NB4 (cell line): Measurements from ENCODE around the gene SLC30A5.
A peak's percentile ranks its signal among the peaks of the same experiment; 100 is the strongest.
"Not testable (repeated sequence)": the region's sequence is repeated elsewhere in the genome, so short reads cannot be mapped to it uniquely, and the experiment has no call there.

Source experiments
- DNase-seq: peaks from one replicate; pipeline ENCODE4 v3.0.0; 2010; ENCODE audit warnings: low read depth
- H3K4me3 ChIP-seq: one replicate; pipeline ENCODE4 v1.5.1; 2011; ENCODE audit warnings: mild to moderate bottlenecking, low read depth, low read length, moderate library complexity
- MYC ChIP-seq: IDR thresholded peaks from 2 replicates; pipeline ENCODE4 v1.6.1; 2011; ENCODE audit warnings: low read depth, low read length
- POLR2A ChIP-seq: IDR thresholded peaks from 2 replicates; pipeline ENCODE4 v1.6.1; 2011; ENCODE audit warnings: mild to moderate bottlenecking; ENCODE audit not compliant: insufficient read length; ENCODE audit errors: extremely low read depth
- TF ChIP-seq, protein P1 (sequence below): IDR thresholded peaks from 2 replicates; pipeline ENCODE4 v1.6.1; 2011; ENCODE audit warnings: low read depth, low read length
- TF ChIP-seq, protein P2 (sequence below): IDR thresholded peaks from one replicate; pipeline ENCODE4 v1.5.1; 2012; ENCODE audit warnings: low read depth, low read length

The SLC30A5 gene

GRCh38 chr5:69093771-69094482, at the start of gene SLC30A5:
Gene SLC30A5 (plus strand): TSS chr5:69094014. CDS start chr5:69094256, 242 bp downstream.
- DNase-seq = peak; percentile 99
- TF ChIP-seq MYC = peak; percentile 48; the same call in 1 of the 2 replicates
- TF ChIP-seq, protein P1, sequence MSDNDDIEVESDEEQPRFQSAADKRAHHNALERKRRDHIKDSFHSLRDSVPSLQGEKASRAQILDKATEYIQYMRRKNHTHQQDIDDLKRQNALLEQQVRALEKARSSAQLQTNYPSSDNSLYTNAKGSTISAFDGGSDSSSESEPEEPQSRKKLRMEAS = peak; percentile 42; the same call in 1 of the 2 replicates
- TF ChIP-seq, protein P2, sequence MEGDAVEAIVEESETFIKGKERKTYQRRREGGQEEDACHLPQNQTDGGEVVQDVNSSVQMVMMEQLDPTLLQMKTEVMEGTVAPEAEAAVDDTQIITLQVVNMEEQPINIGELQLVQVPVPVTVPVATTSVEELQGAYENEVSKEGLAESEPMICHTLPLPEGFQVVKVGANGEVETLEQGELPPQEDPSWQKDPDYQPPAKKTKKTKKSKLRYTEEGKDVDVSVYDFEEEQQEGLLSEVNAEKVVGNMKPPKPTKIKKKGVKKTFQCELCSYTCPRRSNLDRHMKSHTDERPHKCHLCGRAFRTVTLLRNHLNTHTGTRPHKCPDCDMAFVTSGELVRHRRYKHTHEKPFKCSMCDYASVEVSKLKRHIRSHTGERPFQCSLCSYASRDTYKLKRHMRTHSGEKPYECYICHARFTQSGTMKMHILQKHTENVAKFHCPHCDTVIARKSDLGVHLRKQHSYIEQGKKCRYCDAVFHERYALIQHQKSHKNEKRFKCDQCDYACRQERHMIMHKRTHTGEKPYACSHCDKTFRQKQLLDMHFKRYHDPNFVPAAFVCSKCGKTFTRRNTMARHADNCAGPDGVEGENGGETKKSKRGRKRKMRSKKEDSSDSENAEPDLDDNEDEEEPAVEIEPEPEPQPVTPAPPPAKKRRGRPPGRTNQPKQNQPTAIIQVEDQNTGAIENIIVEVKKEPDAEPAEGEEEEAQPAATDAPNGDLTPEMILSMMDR = peak; percentile 82
- TF ChIP-seq POLR2A = peak; percentile 85
- peak within 1 kb of the TSS; percentile 97 for H3K4me3 ChIP-seq

GRCh38 chr5:69045213-69045612, 48.6 kb upstream of the SLC30A5 start:
- not testable (repeated sequence) for H3K4me3 ChIP-seq, DNase-seq

GRCh38 chr5:69046375-69046957, 47.3 kb upstream of the SLC30A5 start:
- TF ChIP-seq MYC (no peak), POLR2A (no peak)
- TF ChIP-seq, protein P2 = no peak
- TF ChIP-seq, protein P1 = no peak
- DNase-seq = peak; percentile 31
- H3K4me3 ChIP-seq = no peak overlapping the region

DNA sequence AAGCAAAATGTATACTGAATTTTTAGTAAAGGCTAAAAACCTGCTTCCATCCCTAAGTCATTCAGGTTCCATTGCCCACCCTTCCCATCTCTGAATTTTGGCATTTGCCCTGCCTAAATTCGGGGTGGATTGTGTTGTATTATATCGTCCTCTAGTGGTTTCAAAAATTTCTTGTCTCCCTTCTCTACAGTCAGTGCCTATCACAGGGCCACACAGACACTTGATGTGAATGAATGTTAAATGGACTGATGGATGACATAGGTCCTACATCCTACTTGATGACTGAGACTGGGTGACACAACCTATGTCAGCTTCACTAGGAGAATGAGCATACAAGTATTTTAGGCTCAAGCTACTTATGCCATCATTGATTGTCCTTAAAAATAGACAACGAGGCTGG, 45.6 kb upstream of the SLC30A5 start:
- TF ChIP-seq POLR2A (no peak), MYC (no peak)
- TF ChIP-seq, protein P2 = no peak
- TF ChIP-seq, protein P1 = no peak
- DNase-seq = peak; percentile 24
- no peak overlapping the region for H3K4me3 ChIP-seq

DNA sequence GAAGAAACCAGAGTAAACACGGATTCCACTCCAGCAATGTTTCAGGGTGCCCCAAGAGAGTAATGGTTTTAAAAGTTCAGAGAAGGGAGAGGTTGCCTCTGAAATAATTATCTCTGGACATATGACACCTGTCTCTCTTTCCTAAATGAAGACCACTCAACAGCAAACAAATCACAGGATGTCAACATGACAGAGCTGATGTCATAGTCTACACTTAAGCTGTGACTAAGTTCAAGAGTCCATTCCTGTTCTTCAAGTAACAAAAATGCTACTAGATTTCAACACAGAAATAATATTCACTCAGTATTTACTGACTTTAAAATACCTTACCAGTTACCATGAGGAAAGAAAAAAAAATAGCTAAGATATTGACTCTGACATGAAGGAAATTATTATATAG, 44.7 kb upstream of the SLC30A5 start:
- no peak for DNase-seq
- H3K4me3 ChIP-seq = no peak overlapping the region
- TF ChIP-seq, protein P1 = no peak
- TF ChIP-seq MYC = no peak
- no peak for TF ChIP-seq POLR2A
- TF ChIP-seq, protein P2 = no peak

DNA sequence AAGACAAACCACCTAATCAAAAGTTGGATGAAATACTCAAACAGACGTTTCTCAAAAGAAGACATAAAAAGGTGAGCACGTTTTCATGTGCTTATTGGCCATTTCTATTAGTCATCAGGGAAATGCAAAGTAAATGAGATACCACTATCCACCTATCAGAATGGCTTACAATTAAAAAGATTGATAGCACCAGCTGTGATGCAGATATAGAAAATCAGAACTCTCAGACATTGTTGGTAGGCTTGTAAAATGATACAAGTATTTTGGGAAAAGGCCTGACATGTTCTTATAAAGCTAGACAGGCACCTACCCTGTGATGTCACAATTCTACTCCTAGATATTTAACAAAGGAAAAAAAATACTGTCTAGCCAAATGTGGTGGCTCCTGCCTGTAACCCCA, 44.0 kb upstream of the SLC30A5 start:
- no peak for TF ChIP-seq MYC
- TF ChIP-seq, protein P1 = no peak
- no peak for TF ChIP-seq POLR2A
- TF ChIP-seq, protein P2 = no peak
- DNase-seq = no peak
- no peak overlapping the region for H3K4me3 ChIP-seq
